C1 segment of cervical spinal cord (tissue), 14 donors: ENCODE measurements around the gene TMEM248.
A peak's percentile ranks its signal among the peaks of the same experiment; 100 is the strongest.
"Not testable (repeated sequence)": the region's sequence is repeated elsewhere in the genome, so short reads cannot be mapped to it uniquely, and the experiment has no call there.

Experiments used
- DNase-seq, 14 donors: peaks; one replicate each; lab custom pipeline; 2025; lab: John Stamatoyannopoulos, UW

TMEM248 gene

GRCh38 chr7:66950311-66950710 lies 29.3 kb downstream of the TMEM248 start:
- no peak for DNase-seq

GRCh38 chr7:66950763-66951162 lies 29.7 kb downstream of the TMEM248 start:
- DNase-seq, result peak in 7 of 14 donors; percentile 2 to 20 (median 6)

- no peak for DNase-seq
Measured at GRCh38 chr7:66952343-66953043, 31.5 kb downstream of the TMEM248 start.

GRCh38 chr7:66953044-66953427 lies 32.0 kb downstream of the TMEM248 start:
- no peak for DNase-seq

- peak in 1 of 14 donors; percentile 59 for DNase-seq
Measured at GRCh38 chr7:66957595-66958290, 36.7 kb downstream of the TMEM248 start.

GRCh38 chr7:66958538-66959350 lies 37.7 kb downstream of the TMEM248 start:
- DNase-seq, result no peak

GRCh38 chr7:66960192-66960591 lies 39.2 kb downstream of the TMEM248 start:
- no peak for DNase-seq

- no peak for DNase-seq
Measured at GRCh38 chr7:66961096-66961495, 40.1 kb downstream of the TMEM248 start.

GRCh38 chr7:66964411-66964810 lies 43.4 kb downstream of the TMEM248 start:
- no peak for DNase-seq

GRCh38 chr7:66967029-66967428 lies 46.0 kb downstream of the TMEM248 start:
- DNase-seq, result no peak

GRCh38 chr7:66969001-66969400 lies 48.0 kb downstream of the TMEM248 start:
- DNase-seq, result not testable (repeated sequence)

- DNase-seq, result no peak
Measured at GRCh38 chr7:66970310-66970709, 49.3 kb downstream of the TMEM248 start.

GRCh38 chr7:66974986-66975590 lies 54.1 kb downstream of the TMEM248 start:
- no peak for DNase-seq

- DNase-seq, result not testable (repeated sequence)
Measured at GRCh38 chr7:66978312-66978711, 57.3 kb downstream of the TMEM248 start.

- DNase-seq, result not testable (repeated sequence)
Measured at GRCh38 chr7:66979013-66979412, 58.0 kb downstream of the TMEM248 start.

GRCh38 chr7:66980336-66980735 lies 59.3 kb downstream of the TMEM248 start:
- DNase-seq, result not testable (repeated sequence)

- DNase-seq, result not testable (repeated sequence)
Measured at GRCh38 chr7:66989552-66989951, 68.5 kb downstream of the TMEM248 start.

- DNase-seq, result not testable (repeated sequence)
Measured at GRCh38 chr7:66994051-66994450, 73.0 kb downstream of the TMEM248 start.

- peak in 10 of 14 donors; percentile 5 to 46 (median 10) for DNase-seq
Measured at GRCh38 chr7:66994691-66995049, 73.6 kb downstream of the TMEM248 start.

- peak; percentile 43 to 97 (median 87) for DNase-seq
Measured at GRCh38 chr7:66995050-66995776, 74.2 kb downstream of the TMEM248 start, which contains the start of gene SBDS. Gene SBDS, minus strand, starts transcription at chr7:66995586. Its CDS starts 169 bp downstream, at chr7:66995417.
